Transverse colon (tissue), 4 donors: ENCODE measurements around the gene DPPA4. TPM values are rescaled to one million over a fixed set of nuclear protein-coding genes. Genes with fewer than 3 reads are reported as not detected.

Experiments
- DNase-seq: peaks from one replicate; pipeline ENCODE4 v3.0.0-alpha.2; 2019
- H3K27ac ChIP-seq, 4 donors: fragments of 200-600 bp; sonication (generic); 2 replicates each; pipeline ENCODE4 v1.5.1; 2016 to 2018; ENCODE audit warnings: inconsistent platforms in 4 of 4
- H3K27me3 ChIP-seq: fragments of 200-600 bp; sonication (generic); 2 replicates; pipeline ENCODE4 v1.5.1; 2017; ENCODE audit warnings: inconsistent platforms
- H3K36me3 ChIP-seq, 4 donors: fragments of 200-600 bp; sonication (generic); 2 replicates each; pipeline ENCODE4 v1.5.1; 2017 to 2019; ENCODE audit warnings: inconsistent platforms in 4 of 4
- H3K4me1 ChIP-seq, 4 donors: fragments of 200-600 bp; sonication (generic); 2 replicates each; pipeline ENCODE4 v1.5.1; 2017 to 2020; ENCODE audit warnings: inconsistent platforms in 4 of 4
- H3K4me3 ChIP-seq, 4 donors: fragments of 200-600 bp; sonication (generic); 1 replicate in 1 of 4; 2 replicates in 3 of 4; pipeline versions ENCODE4 v1.5.1 to v1.6.1; 2017 to 2019; ENCODE audit warnings: inconsistent platforms in 4 of 4
- H3K9me3 ChIP-seq, 2 donors: fragments of 200-600 bp; sonication (generic); 2 replicates each; pipeline ENCODE4 v1.5.1; 2017 to 2019; ENCODE audit warnings: inconsistent platforms in 2 of 2
- EP300 ChIP-seq: sonication (generic); formaldehyde crosslinking; IDR thresholded peaks from one replicate; pipeline ENCODE4 v1.6.1; 2017; ENCODE audit warnings: antibody characterized with exemption, low read depth
- POLR2A ChIP-seq: fragments of 450-650 bp; IDR thresholded peaks from one replicate; pipeline ENCODE4 v1.6.1; 2016; ENCODE audit warnings: antibody characterized with exemption, mild to moderate bottlenecking, moderate library complexity
- POLR2AphosphoS5 ChIP-seq, 3 donors: sonication (generic); formaldehyde crosslinking; IDR thresholded peaks; one replicate each; pipeline ENCODE4 v1.6.1; 2016; ENCODE audit warnings: antibody characterized with exemption in 3 of 3
- WGBS, 2 donors: methylation state at CpG; one replicate each; pipeline ENCODE4 v1.1.5; 2018; ENCODE audit warnings: low coverage in 1 of 2; 5-methylcytosine and 5-hydroxymethylcytosine counted together
- in situ Hi-C, 4 donors: fragments of 200-750 bp; cut with MboI; loops; one replicate each; pipeline versions ENCODE4 v1.15.0 to v1.15.1; 2017; ENCODE audit warnings: low sequenced_read_pairs in 3 of 4, low pct_ligation_motif_present in 1 of 4, low pct_unique_long_range_greater_than_20kb in 1 of 4
- intact Hi-C: fragments of 100-400 bp; cut with DNase I; formaldehyde crosslinking; loops from one replicate; pipeline ENCODE4 v1.15.1; 2023; ENCODE audit warnings: low total_unique reads
- total RNA-seq, 4 donors: library from RNA; depleted of rRNA; stranded (reverse); fragments of >200 nt; gene quantifications; one replicate each; pipeline ENCODE4 v1.1.0, GENCODE V29; 2016
- TF ChIP-seq, protein P1 (sequence below), 5 experiments: fragments of 200-600 bp in 3 of 5; fragments of 450-650 bp in 2 of 5; sonication (generic) in 3 of 5; IDR thresholded peaks; 1 replicate in 2 of 5; 2 replicates in 3 of 5; pipeline ENCODE4 v1.5.1; 2016 to 2017; ENCODE audit warnings: antibody characterized with exemption in 5 of 5, inconsistent platforms in 3 of 5, mild to moderate bottlenecking in 2 of 5, moderate library complexity in 1 of 5

The DPPA4 gene, protein sequence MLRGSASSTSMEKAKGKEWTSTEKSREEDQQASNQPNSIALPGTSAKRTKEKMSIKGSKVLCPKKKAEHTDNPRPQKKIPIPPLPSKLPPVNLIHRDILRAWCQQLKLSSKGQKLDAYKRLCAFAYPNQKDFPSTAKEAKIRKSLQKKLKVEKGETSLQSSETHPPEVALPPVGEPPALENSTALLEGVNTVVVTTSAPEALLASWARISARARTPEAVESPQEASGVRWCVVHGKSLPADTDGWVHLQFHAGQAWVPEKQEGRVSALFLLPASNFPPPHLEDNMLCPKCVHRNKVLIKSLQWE
- not detected for total RNA-seq

DNA sequence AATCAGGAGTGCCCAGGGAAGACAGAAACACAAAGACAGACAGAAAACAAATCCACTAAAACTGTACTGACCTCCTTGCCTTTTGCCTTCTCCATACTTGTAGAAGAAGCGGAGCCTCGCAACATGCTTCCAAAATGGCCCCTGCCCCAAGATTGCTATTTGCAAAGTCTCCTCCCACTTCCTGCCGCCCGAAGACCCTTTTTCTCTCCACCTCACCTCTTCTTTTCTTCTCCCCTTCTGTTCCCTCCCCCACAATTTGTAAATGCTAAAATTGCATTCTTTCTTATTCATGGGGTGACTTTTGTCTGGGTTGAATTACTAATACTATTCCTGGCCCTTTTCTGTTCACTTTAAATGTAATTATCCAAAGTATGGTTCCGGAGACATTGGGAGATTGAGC, at the start of gene DPPA4:
DPPA4 (minus strand) TSS at position 154 of the 400 bp plus-strand sequence; CDS start at position 125, 29 bp downstream.
- WGBS, 2 donors = 64 to 72% methylated on average over 5 of the region's 5 CpGs
- intact Hi-C loops = no loop called here
- peak within 1 kb of the TSS in 2 of 4 donors; percentile 10 to 31 for H3K4me3 ChIP-seq

DNA sequence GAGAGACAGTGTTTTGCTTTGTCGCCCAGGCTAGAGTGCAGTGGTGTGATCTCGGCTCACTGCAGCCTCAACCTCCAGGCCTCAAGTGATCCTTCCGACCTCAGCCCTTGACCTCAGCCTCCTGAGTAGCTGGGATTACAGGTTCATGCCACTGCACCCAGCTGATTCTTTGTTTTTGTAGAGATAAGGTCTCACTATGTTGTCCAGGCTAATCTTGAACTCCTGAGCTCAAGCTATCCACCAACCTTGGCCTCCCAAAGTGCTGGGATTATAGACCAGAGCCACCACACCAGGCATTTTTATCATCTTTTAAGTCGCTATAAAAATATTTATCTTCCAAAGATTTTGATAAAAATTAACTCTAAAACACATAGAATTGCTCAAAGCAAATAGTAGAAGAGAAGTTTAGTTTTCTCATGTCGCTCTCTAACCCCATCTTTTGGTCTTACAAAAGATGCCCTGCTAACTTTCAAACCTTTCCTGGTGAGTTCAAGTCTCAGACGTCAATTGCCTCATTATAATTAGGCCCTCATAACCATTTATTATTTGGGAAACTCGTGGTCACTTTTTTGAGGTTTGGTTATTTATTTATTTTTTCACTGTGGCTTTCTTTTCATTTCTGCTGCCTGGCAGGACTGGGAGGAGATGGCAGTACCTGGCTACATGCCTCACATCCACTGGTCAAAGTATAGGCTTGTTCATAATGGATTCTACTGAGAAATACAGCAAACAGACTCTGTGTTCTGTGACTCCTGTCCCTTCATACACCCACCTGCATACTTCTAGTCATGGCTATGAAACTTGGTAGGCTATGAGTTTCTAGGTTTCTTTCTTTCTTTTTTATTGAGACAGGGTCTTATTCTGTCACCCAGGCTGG, 48.3 kb upstream of the DPPA4 start:
- in situ Hi-C loops (no loop called here), intact Hi-C loops (no loop called here)
- no peaks in the 10 kb centered on the region for H3K27me3 ChIP-seq
- 46 to 62% methylated on average over 4 to 7 of the region's 7 CpGs for WGBS, 2 donors
- no peaks in the 10 kb centered on the region for H3K9me3 ChIP-seq
- H3K4me1 ChIP-seq = no peaks in the 10 kb centered on the region
- no peak for DNase-seq
- no peaks in the 10 kb centered on the region for H3K36me3 ChIP-seq
- no peak overlapping the region for H3K4me3 ChIP-seq
- no peak for TF ChIP-seq POLR2A
- TF ChIP-seq, protein P1, sequence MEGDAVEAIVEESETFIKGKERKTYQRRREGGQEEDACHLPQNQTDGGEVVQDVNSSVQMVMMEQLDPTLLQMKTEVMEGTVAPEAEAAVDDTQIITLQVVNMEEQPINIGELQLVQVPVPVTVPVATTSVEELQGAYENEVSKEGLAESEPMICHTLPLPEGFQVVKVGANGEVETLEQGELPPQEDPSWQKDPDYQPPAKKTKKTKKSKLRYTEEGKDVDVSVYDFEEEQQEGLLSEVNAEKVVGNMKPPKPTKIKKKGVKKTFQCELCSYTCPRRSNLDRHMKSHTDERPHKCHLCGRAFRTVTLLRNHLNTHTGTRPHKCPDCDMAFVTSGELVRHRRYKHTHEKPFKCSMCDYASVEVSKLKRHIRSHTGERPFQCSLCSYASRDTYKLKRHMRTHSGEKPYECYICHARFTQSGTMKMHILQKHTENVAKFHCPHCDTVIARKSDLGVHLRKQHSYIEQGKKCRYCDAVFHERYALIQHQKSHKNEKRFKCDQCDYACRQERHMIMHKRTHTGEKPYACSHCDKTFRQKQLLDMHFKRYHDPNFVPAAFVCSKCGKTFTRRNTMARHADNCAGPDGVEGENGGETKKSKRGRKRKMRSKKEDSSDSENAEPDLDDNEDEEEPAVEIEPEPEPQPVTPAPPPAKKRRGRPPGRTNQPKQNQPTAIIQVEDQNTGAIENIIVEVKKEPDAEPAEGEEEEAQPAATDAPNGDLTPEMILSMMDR (IDR thresholded peaks at IDR 0.05) = no peak
- no peak for TF ChIP-seq EP300
- TF ChIP-seq POLR2AphosphoS5 (IDR thresholded peaks at IDR 0.05) = no peak
- no peak overlapping the region for H3K27ac ChIP-seq

More for the DNA sequence above, at the start of gene DPPA4:
- no peak within 1 kb of the TSS for H3K27ac ChIP-seq
- in situ Hi-C loops = no loop called here
- H3K27me3 ChIP-seq = no peaks in the 10 kb centered on the region
- no peak for DNase-seq
- H3K9me3 ChIP-seq = no peaks in the 10 kb centered on the region
- H3K4me1 ChIP-seq = no peaks in the 10 kb centered on the region
- TF ChIP-seq POLR2AphosphoS5 (IDR thresholded peaks at IDR 0.05) (no peak), POLR2A (no peak), EP300 (no peak)
- TF ChIP-seq, protein P1 (IDR thresholded peaks at IDR 0.05) = no peak
- H3K36me3 ChIP-seq = no peaks in the 10 kb centered on the region

DNA sequence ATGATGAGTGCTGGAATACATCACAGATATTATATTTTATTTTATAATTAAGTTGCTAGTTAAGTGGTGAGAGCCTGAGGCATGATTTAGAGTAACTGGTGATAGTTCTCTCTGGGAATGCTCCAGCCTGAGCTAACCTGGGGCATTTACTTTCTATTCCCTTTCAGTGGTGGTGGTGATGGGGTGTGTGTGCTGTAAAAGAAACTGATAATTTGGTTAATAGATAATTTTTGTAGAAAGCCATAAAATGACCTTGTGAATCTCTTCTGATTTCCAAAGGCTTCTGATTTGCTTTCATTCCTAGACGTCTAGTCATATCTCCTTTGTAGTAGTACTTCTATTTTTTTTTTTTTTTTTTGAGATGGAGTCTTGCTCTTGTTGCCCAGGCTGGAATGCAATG, 46.8 kb upstream of the DPPA4 start:
- Histone ChIP-seq H3K27ac (no peak overlapping the region), H3K27me3 (no peaks in the 10 kb centered on the region), H3K4me1 (no peaks in the 10 kb centered on the region), H3K36me3 (no peaks in the 10 kb centered on the region), H3K4me3 (no peak overlapping the region), H3K9me3 (no peaks in the 10 kb centered on the region)
- in situ Hi-C loops = no loop called here
- intact Hi-C loops = no loop called here
- no peak for DNase-seq
- TF ChIP-seq, protein P1 (IDR thresholded peaks at IDR 0.05) = no peak
- TF ChIP-seq POLR2AphosphoS5 (IDR thresholded peaks at IDR 0.05) (no peak), EP300 (no peak), POLR2A (no peak)
- WGBS, 2 donors = 41 to 50% methylated on average over 1 of the region's 1 CpG

DNA sequence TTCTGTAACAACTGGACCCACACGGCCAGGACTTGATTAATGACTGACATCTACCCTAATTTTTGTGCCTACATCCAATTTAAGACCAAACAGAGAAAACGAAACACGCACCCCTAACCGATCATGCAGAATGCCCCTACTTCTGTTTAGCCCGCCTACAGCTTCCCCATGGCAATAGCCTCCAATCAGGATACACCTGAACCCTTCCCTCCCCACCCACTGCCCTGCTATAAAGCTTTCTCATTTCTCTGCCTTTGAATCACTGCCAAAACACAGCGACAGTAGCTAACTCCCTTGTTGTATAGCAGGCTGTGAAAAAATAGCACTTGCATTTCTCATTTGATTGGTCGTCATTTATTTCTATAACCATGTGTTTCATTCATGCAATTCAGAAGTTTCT, 45.2 kb upstream of the DPPA4 start:
- H3K27me3 ChIP-seq = no peaks in the 10 kb centered on the region
- H3K4me1 ChIP-seq = no peaks in the 10 kb centered on the region
- no peaks in the 10 kb centered on the region for H3K9me3 ChIP-seq
- WGBS, 2 donors = 47 to 59% methylated on average over 5 to 7 of the region's 7 CpGs
- no peak overlapping the region for H3K4me3 ChIP-seq
- DNase-seq = no peak
- no peaks in the 10 kb centered on the region for H3K36me3 ChIP-seq
- no peak overlapping the region for H3K27ac ChIP-seq
- in situ Hi-C loops (no loop called here), intact Hi-C loops (no loop called here)
- TF ChIP-seq EP300 = no peak
- TF ChIP-seq POLR2AphosphoS5 (IDR thresholded peaks at IDR 0.05) = no peak
- TF ChIP-seq POLR2A = no peak
- TF ChIP-seq, protein P1 (IDR thresholded peaks at IDR 0.05) = no peak
